Kidney epithelial cell (primary cell): Measurements from ENCODE around the gene MCL1. TPM values are rescaled to one million over a fixed set of nuclear protein-coding genes. Genes with fewer than 3 reads are reported as not detected.

Experiments used
- DNase-seq: peaks from one replicate; pipeline ENCODE4 v3.0.0-alpha.2; 2010; ENCODE audit warnings: low read depth
- H3K27me3 ChIP-seq: 2 replicates; pipeline ENCODE4 v1.6.0; 2011; ENCODE audit warnings: low read length; ENCODE audit not compliant: control insufficient read depth, insufficient read depth
- H3K36me3 ChIP-seq: 2 replicates; pipeline ENCODE4 v1.5.1; 2011; ENCODE audit warnings: low read length; ENCODE audit not compliant: control insufficient read depth, insufficient read depth
- H3K4me3 ChIP-seq: 2 replicates; pipeline ENCODE4 v1.5.1; 2011; ENCODE audit warnings: low read depth, mild to moderate bottlenecking, control low read depth, low read length
- CTCF ChIP-seq: IDR thresholded peaks from 2 replicates; pipeline ENCODE4 v1.5.1; 2011; ENCODE audit warnings: mild to moderate bottlenecking, moderate library complexity, low read length, control low read depth, inconsistent platforms; ENCODE audit not compliant: insufficient read depth, poor library complexity, severe bottlenecking
- total RNA-seq: library from RNA; depleted of rRNA; stranded (reverse); fragments of >200 nt; gene quantifications from 2 replicates; pipeline ENCODE4 v1.2.3, GENCODE V29; 2015

Gene MCL1
- total RNA-seq, 1 donor from 2014 or later: 206 TPM

- TF ChIP-seq CTCF: no peak
- H3K36me3 ChIP-seq: no peaks in the 10 kb centered on the region
- no peak for DNase-seq
- no peak overlapping the region for H3K4me3 ChIP-seq
- peaks cover 3% of the 10 kb centered on the region for H3K27me3 ChIP-seq
Measured at GRCh38 chr1:150550222-150551050, 29.0 kb downstream of the MCL1 start.

- Histone ChIP-seq H3K36me3 (no peaks in the 10 kb centered on the region), H3K4me3 (peak overlapping the region; percentile 45), H3K27me3 (peaks cover 3% of the 10 kb centered on the region)
- no peak for TF ChIP-seq CTCF
- no peak for DNase-seq
Measured at GRCh38 chr1:150549496-150550221, 29.8 kb downstream of the MCL1 start.

GRCh38 chr1:150548632-150549495 is 30.5 kb downstream of the MCL1 start, which contains the start of gene ADAMTSL4:
Gene ADAMTSL4 (plus strand): TSS chr1:150549408. CDS start chr1:150552289, 2,881 bp downstream.
- no peak for DNase-seq
- Histone ChIP-seq H3K27me3 (peaks cover 3% of the 10 kb centered on the region), H3K4me3 (peak within 1 kb of the TSS; percentile 45), H3K36me3 (no peaks in the 10 kb centered on the region)
- TF ChIP-seq CTCF: no peak

GRCh38 chr1:150548324-150548631 is 31.1 kb downstream of the MCL1 start:
- DNase-seq: no peak
- TF ChIP-seq CTCF: no peak
- peaks cover 3% of the 10 kb centered on the region for H3K27me3 ChIP-seq
- no peaks in the 10 kb centered on the region for H3K36me3 ChIP-seq
- H3K4me3 ChIP-seq: peak overlapping the region; percentile 45

GRCh38 chr1:150546294-150546937 is 33.0 kb downstream of the MCL1 start:
- no peak for TF ChIP-seq CTCF
- DNase-seq: no peak
- H3K27me3 ChIP-seq: peaks cover 3% of the 10 kb centered on the region

More at GRCh38 chr1:150546294-150546937, 33.0 kb downstream of the MCL1 start:
- Histone ChIP-seq H3K36me3 (no peaks in the 10 kb centered on the region), H3K4me3 (no peak overlapping the region)
